GM19467 (cell line): ENCODE measurements around the gene HOXB9.

Experiments
- ATAC-seq: cut with Tn5 transposase; IDR thresholded peaks from one replicate; pipeline ENCODE4 v1.9.1; 2021; ENCODE audit warnings: mild to moderate bottlenecking, moderate library complexity; ENCODE audit not compliant: unreplicated experiment

HOXB9 gene

DNA sequence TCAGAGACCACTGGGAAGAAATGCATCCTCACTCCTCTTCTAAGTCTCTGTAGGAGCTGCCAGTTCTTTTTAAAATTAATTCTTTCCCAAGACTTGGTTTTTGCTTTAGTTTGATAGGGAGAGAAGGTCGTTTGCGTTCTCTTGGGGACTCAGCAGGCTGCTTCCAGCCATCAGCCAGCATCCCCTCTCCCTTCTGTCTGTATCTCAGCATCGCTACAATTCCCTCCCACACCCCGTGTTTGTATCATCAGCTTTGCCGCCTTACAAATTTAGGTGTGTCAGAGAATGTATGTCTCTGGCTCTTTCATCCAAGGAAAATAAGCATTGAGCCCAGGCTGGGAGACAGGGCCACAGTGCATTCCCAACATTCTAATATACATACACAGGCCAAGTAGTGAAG is 26.8 kb downstream of the HOXB9 start:
- no peak for ATAC-seq

- ATAC-seq: no peak
These were observed 27.4 kb downstream of the HOXB9 start for GRCh38 chr17:48598736-48599135.

DNA sequence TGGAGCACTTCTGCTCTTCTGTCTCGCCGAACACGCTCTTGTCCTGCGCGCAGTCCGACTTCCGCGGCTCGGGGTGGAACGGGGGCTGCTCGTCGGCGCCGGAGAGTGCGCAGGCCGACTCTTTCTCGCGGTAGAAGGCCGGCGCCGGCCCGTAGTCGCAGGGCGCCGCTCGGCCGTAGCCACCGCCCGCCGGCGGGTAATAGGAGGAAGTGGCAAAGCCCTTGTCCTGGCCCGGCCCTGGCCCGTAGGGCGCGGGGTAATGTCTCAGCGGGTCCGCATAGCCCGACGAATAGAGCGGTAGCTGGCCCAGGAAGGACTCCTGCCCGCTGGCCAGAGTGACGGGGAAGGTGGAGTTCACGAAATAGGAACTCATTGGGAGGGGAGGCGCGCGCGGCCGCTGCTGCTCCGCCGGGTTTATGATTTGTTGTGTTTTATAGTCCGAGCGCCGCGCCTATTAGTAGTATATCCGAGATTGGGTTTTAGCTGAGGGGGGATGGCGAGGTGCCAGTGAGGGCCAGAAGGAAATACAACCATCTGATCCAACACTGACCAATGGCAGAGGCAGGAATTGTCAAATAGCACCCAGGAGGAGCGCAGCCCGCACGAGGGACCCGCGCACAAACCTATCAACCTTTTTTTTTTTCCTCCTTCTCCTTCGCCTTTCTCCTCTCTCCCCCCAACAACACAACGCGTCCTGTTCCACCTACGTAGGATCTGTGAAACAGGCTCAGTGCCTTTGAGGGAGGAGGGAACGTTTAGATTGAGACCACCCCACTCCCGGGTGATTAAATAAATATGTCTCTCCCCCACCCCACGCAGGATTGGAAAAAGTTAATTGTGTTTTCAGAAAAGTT is 28.2 kb downstream of the HOXB9 start:
- no peak for ATAC-seq

GRCh38 chr17:48597528-48597777 is 28.7 kb downstream of the HOXB9 start:
- ATAC-seq: no peak

DNA sequence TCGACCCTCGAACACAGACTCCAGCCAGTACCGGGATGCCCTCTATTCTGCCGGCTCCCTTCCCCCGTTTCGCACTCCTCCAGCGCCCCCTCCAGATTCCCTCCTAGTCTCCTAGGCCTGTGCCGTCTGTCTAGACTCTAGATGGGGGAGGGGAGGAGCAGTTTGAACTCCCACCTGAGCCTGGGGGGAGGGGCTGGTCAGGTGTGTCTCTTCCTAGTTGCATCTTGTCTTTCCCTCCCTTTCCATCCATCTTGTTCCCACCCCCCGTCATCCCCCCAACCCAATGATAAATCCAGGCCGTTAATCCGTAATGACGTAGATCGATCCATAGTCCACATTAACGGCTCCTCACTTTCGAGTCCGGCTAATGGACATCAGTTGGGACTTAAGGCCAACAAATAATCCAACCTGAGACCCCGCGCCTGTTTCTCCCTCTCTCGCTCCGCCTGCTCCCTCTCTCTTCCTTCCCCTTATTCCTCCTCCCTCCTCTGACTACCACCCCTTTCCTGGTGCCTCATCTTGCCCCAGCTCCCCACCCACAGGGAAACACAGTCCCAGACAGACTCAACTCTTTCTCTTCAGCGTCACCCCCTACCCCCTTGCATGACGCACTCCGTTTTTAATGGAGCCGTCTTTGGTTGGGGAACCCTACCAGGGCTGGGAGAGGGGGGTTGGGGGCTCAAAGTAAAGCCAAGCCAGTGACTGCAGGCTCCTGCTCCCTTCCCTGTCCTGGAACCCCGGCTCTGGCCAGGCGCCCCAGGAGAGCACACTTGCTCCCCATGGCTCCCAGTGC is 29.2 kb downstream of the HOXB9 start:
- no peak for ATAC-seq

- ATAC-seq: no peak
These were observed 30.0 kb downstream of the HOXB9 start for GRCh38 chr17:48596000-48596734.

- no peak for ATAC-seq
These were observed 30.7 kb downstream of the HOXB9 start for GRCh38 chr17:48595278-48595999.

DNA sequence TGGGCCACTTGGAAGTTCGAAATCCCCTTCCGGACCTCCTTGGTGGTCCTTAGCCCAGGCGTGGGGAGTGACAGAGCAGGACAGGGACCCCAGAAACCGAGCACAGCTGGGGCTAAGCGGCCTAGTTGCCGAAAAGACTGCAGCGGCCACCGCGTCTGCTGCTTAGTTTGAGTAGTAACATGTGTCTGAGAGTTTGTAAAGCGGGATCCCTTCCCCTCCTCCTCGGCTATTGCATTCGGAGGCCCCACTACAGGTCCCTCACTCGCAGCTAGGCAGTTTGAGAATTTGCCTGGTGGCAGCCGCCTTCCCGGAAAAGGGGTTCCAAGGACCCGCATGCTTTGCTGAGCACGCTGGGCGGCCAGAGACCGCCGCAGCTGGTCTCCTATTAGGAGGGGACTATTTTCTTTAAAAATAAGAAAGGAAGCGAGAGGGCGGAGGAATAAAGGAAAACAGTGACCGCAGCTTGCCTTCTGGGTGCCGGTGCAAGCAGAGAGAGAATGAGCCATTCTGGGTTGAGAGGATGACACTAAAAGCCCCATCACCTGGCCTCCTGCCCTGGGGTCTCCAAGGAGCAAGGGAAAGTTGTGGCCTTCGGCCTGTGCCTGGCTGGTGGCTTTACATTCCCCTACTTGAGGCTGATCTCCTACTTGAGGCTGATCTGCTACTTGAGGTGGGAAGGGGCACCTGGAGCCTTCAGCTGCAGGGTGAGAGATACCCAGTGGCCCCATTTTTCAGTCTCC is 31.4 kb downstream of the HOXB9 start:
- ATAC-seq: no peak

GRCh38 chr17:48593840-48594537 is 32.2 kb downstream of the HOXB9 start:
- ATAC-seq: no peak

- no peak for ATAC-seq
These were observed 32.9 kb downstream of the HOXB9 start, which contains the start of gene HOXB5 for GRCh38 chr17:48593126-48593829. Gene HOXB5, minus strand, starts transcription at chr17:48593779. Its CDS starts 97 bp downstream, at chr17:48593682.

- no peak for ATAC-seq
These were observed 33.6 kb downstream of the HOXB9 start for GRCh38 chr17:48592577-48592976.

DNA sequence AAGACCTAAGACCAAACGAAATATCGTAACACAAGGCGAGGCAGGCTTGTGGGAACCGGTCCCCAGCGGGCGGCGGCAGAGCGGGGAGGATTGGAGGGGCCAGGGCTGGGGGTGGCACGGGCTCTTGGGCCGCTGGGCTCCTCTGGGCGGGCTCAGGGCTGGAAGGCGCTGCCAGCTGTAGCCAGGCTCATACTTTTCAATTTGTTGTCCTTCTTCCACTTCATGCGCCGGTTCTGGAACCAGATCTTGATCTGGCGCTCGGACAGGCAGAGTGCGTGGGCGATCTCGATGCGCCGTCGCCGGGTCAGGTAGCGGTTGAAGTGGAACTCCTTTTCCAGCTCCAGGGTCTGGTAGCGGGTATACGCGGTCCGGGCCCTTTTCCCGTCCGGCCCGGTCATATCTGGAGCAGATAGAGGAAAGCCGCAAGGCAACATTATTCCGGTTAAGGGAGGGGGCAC is 34.1 kb downstream of the HOXB9 start:
- ATAC-seq: no peak

GRCh38 chr17:48591255-48592056 is 34.7 kb downstream of the HOXB9 start:
- no peak for ATAC-seq

DNA sequence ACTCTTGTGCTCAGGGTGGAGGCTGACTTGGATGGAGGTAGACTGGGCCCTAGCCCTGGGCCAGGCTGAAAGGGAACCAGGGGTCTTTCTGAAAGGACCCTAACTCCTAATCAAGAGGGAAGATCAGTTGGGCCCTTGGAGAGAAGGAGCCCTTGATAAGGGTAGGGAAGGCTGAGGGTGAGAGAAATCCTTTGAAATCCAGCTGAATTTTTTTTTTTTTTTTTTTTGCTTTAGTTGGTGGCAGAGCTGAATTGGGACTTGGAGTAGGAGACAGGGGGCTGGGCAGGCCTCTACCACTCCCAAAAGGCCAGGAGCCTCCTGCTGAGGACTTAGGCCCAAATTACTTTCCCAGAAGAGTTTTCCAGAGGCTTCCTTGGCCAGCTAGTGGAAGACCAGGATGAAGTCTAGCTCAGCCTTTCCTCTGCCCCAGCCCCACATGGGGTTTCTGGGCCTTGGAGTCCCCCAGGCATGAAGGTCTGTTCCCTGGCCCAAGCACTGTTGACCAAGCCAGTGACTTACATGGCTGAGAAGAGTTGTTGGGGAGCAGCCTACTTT is 35.5 kb downstream of the HOXB9 start:
- no peak for ATAC-seq

- no peak for ATAC-seq
These were observed 36.1 kb downstream of the HOXB9 start, which contains the start of gene HOXB3 for GRCh38 chr17:48589831-48590606. Gene HOXB3, minus strand, starts transcription at chr17:48590241. Its CDS starts 37,767 bp downstream, at chr17:48552474.

DNA sequence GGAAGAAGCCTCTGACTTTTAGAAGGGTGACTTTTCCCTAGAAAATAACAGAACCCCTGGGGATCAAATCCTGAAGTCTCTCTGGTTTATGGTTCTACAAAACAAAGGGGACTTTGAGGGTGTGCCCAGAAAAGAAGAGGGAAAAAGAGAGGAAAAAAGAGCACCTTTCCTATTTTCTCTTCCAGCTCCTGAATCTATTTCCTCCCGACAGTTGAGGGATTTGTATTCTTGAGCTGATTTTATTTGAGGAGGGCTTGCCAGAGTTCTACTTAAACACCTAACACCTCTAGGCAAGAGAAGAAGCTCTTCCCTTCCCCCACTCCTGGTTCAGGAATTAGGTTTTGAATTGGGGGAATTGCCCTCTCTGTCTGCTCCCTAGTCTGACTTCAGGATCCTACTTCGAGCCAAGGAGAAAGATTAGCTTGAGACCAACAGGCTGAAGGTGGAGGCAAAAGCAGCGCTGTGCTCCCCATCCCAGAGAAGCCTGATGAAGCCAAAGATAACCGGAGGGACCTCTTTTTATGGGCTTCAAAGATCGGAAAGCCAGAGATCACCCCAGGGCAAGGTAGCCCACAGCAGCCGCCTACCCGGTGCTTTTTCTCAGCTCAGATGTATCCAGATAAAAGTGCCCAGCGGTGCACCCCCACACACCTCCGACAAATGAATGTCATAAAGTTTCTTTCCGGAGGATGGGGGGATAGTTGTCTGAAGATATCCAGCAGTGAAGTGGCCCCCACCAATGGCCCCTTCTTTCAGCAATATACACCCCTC is 36.9 kb downstream of the HOXB9 start:
- ATAC-seq: no peak
